GM18511 (cell line): ENCODE measurements around the gene ELL2.
"Not testable (repeated sequence)": the region's sequence is repeated elsewhere in the genome, so short reads cannot be mapped to it uniquely, and the experiment has no call there.

ENCODE experiments used
- ATAC-seq: cut with Tn5 transposase; IDR thresholded peaks from one replicate; pipeline ENCODE4 v1.9.1; 2021; ENCODE audit warnings: mild to moderate bottlenecking, moderate library complexity; ENCODE audit not compliant: unreplicated experiment

The ELL2 gene

DNA sequence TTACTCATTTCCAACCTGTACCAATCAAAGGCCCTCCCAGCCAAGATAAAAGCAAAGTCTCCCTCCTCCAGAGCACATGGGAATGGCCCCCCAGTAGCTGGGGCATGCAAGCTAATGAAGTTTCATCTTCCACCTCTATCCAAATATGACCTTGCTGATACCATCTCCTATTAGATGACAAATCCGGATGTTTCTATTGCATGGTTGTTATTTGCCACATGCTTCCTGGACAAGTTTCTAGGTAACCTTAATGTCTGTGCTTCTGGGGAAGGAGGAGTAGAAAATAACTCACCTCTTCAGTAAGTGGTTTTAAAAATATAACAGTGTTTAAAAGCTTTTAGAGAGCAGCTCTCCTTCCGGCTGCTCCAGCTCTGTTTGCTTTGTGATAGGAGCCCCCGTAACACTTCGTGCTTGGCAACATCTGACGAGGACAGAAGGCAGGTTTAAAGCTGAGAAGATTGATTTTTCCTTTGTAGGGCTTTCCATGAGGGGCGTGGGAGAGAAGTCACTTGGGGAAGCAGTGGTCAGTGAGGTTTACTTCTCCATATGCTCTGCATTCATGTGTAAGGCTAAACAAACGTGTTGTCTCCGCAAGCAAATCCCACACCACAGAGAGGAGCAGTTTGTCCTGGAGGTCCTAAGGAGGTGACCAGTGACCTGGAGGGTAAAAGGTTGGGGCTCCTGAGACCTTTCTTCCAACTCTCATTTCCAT, 98.8 kb downstream of the ELL2 start:
- ATAC-seq = no peak

DNA sequence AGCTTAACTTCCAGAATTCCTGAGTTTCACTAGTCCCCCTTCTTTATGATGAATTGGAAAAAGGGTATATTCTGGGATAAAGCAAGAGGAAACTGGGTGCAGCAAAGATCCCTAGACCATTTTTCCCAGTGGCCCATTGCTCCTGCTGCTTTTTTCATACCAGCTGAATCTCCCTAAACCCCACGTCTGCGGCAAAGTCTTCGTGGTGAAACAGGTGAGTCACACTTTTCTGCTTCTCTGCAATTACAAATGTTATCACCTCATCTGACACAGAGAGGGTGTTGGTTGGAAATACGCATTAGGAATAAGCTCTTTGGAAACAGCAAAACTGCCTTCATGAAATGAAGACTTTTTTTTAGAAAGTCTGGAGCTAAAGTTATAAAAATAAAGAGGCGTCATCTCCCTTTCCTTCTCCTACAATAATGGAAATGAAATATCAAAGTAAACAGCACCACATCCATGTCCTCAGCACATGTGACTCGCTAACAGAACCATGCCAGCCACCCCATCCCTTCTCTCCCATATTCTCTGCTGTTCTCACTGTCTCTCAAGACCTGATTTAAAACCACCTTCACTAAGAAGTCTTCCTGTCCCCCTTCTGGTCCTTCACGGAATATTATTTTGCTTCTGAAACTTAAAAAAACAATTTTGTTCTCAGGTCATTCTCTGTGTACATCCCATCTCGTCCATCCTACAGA, 99.6 kb downstream of the ELL2 start:
- no peak for ATAC-seq

DNA sequence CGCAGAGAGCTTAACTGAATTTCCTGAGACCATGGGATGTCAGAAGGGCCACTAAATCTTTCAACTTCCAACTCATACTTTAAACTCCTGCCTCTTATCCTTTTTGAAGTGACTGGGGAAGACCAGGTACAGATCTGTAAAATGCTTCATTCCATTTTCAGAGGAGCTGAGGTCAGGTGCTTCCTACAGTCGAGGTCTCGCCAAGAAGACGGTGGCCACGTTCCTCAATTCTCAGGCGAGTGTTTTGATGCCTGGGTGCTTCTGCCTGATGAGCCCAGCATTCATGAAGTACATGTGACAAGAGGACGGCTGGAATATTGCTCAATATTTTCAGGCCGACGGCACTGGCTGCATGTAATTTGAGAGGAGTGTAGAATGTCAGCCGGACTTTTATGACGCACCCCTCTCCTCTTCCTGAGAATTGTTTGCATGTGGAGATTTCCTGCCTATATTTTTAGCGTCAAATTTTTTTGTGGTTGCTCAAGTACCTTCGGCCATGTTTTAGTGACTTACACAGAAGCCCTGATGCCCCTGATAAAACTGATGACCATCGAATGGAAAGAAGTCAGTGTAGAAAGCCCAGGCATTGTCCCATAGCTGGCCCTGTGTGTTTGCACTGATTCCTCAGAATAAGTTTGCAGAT, 100.3 kb downstream of the ELL2 start:
- no peak for ATAC-seq

DNA sequence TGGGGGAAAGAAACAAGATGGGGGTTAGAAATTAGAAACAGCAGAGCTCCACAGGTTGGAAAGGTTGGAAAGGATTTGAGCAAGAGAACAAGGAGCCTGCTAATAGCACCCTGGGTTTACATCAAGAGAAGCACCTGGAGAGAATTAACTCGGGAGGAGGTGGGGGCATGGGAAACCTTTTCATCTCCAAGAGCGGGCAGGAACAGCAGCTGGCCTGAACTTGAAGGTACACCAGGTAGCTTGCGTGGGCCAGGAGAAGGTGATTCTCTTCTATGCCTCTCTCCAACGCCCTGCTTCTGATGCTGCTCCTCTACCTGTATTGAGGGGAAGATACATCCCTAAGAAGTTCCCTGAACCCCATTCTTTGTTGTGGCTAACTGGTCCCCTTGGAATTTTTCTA, 102.0 kb downstream of the ELL2 start:
- no peak for ATAC-seq

- ATAC-seq = peak; percentile 91
These were observed 102.7 kb downstream of the ELL2 start for GRCh38 chr5:95858661-95859595.

DNA sequence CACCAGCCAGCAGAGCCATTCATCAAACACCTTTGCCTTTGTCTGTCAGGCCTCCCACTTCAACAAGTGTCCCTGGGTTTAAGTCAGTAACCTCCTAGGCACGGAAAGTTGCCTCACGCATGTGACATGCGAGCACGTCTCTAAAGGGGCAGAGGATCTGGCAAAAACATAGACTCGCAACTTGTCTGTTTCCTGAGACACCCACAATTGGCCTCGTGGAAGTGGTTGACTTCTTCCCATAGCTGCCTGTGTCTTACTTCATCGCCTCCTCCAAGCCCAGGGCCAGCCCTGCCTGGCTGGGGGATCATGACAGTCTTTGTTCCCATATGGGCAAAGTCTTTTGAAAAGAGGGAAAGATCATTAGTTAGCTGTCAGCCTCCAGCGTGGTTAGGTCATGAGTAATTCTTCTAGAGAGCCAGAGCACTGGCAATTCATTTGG, 103.6 kb downstream of the ELL2 start:
- no peak for ATAC-seq

DNA sequence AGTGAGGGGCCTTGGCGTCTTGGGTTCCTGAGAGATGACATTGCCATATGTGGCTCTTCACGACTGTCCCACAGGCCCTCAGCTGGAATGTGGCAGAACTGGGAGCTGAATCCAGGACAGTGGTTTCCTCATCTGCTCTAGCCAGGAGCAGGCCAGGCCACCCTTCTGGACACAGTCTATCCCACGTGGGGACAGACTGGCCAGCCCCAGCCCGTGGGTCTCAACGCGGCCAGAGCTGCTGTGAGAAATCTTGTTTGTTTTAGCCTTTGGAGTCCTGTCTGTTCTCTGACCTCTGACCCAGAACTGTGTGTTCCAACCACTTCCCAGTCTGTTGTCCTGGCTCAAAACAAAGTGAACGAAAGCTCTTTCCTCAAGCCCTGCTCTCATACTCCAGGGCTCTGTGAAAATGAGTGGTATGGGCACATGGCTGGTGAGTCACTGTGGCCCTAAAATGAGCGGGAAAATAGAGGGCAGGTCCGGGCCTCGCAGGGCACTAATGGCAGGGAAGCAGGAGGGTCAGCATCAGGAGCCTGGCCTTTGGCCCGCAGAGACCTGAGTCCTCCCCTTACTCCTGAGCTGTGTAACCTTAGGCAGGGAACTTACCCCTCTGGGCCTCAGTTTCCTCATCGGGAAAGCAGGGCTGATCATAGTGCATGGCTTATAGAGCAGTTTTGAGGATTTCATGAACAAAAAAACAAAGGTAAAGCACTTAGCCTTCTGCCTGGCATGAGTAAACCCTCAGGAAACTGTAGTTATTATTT, 104.3 kb downstream of the ELL2 start:
- ATAC-seq = no peak

- no peak for ATAC-seq
These were observed 105.1 kb downstream of the ELL2 start for GRCh38 chr5:95856501-95856981.

DNA sequence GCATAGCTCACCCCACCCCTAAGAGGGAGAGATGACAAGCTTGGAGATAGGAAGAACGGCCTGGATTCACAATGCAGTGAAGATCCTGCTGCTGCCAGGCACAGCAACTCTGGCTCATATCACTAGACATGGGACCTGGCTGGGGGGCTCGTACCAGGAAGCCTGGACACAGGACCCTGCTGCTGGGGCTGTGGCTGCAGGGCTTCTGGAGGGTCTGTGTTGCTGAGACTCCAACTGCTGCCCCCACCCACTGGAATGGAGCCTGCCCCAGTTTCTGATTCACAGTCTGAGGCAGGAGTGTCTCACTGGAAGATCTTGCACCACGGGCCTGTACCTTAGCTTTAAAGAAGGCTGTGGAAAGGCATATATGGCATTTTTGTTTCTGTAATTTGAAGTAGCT, 108.2 kb downstream of the ELL2 start:
- ATAC-seq = no peak

DNA sequence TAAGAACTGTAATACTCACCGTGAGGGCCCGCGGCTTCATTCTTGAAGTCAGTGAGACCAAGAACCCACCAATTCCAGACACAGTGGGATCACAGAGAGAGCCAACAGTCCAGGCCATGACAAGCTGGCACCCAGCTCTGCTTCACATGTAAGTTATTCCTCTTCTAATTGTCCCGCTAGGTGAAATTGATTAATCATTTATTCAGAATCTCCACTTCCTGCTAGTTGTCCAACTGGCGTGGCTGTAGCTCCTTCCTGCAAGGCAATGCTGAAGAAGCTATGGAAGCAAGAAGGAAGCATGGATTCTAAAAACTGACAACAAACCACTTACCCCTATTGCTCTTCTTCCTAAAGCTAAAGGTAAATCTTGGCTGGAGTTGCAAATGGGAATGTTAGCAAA, 109.1 kb downstream of the ELL2 start:
- no peak for ATAC-seq

DNA sequence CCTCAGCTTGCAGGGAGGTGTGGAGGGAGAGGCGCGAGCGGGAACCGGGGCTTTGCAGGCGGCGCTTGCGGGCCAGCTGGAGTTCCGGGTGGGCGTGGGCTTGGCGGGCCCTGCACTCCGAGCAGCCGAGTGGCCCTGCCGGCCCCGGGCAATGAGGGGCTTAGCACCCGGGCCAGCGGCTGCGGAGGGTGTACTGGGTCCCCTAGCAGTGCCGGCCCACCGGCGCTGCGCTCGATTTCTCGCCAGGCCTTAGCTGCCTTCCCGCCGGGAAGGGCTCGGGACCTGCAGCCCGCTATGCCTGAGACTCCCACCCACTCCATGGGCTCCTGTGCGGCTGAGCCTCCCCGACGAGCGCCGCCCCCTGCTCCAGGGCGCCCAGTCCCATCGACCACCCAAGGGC, 110.5 kb downstream of the ELL2 start:
- not testable (repeated sequence) for ATAC-seq

- ATAC-seq = no peak
These were observed 111.2 kb downstream of the ELL2 start for GRCh38 chr5:95850391-95850894.

GRCh38 chr5:95848701-95849100, 113.0 kb downstream of the ELL2 start:
- no peak for ATAC-seq

DNA sequence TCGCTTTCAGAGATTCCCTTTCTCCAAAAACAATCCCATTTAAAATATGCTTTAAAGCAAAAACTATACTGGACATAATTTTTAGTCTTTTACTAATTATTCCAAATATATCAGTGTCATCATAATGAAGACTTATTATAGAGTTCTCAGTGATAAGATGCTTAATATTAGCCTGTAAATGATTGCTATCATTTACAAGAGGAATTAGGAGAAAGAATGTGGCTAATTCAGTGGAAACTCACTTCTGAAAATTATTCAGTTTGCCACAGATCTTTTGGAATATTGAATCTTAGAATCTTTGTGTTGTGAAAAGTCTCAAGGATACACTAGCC, 114.4 kb downstream of the ELL2 start:
- no peak for ATAC-seq

GRCh38 chr5:95846554-95847260, 114.9 kb downstream of the ELL2 start:
- ATAC-seq = peak; percentile 63

GRCh38 chr5:95845391-95845790, 116.3 kb downstream of the ELL2 start:
- ATAC-seq = no peak

DNA sequence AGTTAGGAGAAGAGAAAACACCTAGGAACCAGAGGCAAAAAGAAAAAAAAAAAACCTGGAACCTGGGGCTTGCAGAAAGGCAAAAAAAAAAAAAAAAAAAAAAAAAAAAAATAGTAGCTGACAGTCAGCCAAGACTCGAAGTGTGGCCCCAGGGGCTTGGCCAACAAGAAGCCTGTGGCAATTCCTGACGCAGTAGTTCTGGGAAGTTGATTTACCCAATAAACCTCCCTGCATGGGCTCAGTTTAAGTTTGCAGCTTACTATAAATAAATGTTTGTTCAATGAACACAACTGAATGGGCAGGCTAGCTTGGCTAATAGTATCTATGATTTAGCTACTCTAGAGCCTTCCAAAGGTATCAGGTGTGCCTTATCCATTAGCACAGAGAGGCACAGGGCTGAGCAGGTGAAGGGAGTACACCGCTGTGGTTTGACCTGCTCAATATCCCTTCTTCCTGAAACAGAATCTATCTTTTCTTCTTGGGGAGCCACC, 117.9 kb downstream of the ELL2 start:
- ATAC-seq = no peak

GRCh38 chr5:95842854-95843544, 118.7 kb downstream of the ELL2 start:
- peak; percentile 94 for ATAC-seq
